Type B pancreatic cell (in vitro differentiated cells): Measurements from ENCODE around the gene CCDC57. TPM values are rescaled to one million over a fixed set of nuclear protein-coding genes. Genes with fewer than 3 reads are reported as not detected.

ENCODE experiments used
- DNase-seq: peaks from one replicate; pipeline ENCODE4 v3.0.0; 2021; ENCODE audit warnings: mixed read lengths; ENCODE audit not compliant: unreplicated experiment; ENCODE audit errors: extremely low spot score
- H3K27ac Mint-ChIP-seq: 2 replicates; pipeline ENCODE4 v1.8.0; 2021; ENCODE audit warnings: mild to moderate bottlenecking, mixed read lengths
- H3K27me3 Mint-ChIP-seq: 2 replicates; pipeline ENCODE4 v1.8.0; 2021; ENCODE audit warnings: mixed read lengths
- H3K36me3 Mint-ChIP-seq: 2 replicates; pipeline ENCODE4 v1.8.0; 2021; ENCODE audit warnings: mixed read lengths
- H3K4me1 Mint-ChIP-seq: one replicate; pipeline ENCODE4 v1.8.0; 2021; ENCODE audit warnings: mixed read lengths; ENCODE audit not compliant: unreplicated experiment
- H3K4me3 Mint-ChIP-seq: 2 replicates; pipeline ENCODE4 v1.8.0; 2021; ENCODE audit warnings: mild to moderate bottlenecking, mixed read lengths
- H3K9me3 Mint-ChIP-seq: 2 replicates; pipeline ENCODE4 v1.8.0; 2021; ENCODE audit warnings: mixed read lengths
- total RNA-seq: library from RNA; stranded (reverse); gene quantifications from 2 replicates; pipeline ENCODE4 v1.2.1, GENCODE V29; 2021; ENCODE audit warnings: low replicate concordance
- TF ChIP-seq, protein P1 (sequence below): fragments of 200-600 bp; sonication (generic); conservative IDR thresholded peaks from 2 replicates; pipeline ENCODE4 v1.5.0; 2021; ENCODE audit warnings: antibody characterized with exemption, mild to moderate bottlenecking

Gene CCDC57
- total RNA-seq, 1 donor from 2014 or later: 58.7 TPM

DNA sequence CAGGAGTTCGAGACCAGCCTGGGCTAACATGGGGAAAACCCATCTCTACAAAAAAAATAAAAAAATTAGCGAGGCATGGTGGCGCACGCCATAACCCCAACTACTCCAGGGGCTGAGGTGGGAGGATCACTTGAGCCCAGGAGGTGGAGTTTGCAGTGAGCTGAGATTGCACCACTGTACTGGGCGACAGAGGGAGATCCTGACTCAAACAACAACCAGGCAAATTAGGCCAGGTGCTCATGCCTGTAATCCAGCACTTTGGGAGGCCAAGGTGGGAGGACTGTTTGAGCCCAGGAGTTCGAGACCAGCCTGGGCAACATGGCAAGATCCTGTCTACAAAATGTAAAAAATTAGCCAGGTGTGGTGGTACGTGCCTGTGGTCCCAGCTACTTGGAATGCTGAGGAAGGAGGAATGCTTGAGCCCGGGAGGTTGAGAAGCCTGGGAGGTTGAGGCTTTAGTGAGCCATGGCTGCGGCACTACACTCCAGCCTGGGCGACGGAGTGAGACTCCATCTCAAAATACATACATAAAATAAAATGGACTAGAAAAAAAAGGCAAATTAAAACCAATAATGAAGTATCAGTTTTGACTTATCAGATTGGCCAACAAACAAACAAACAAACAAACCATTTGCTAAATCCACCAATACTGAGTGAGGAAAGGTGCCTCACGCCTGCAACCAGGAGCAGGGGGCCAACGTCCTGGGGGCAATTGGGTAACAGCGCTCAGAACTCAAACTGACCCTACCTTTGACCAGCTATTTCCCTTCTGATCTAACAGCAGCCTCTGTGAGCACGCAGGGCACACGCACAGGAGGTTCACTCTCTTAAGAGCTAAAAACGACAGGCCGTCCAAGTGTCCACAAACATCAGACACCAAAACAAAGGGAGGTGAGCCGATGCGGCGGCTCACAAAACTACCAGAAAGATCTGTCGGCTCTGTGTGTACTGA is 95.2 kb downstream of the CCDC57 start:
- Mint-ChIP-seq H3K4me1 (peaks cover 29% of the 10 kb centered on the region), H3K27ac (peak overlapping the region; percentile 58), H3K36me3 (peaks cover 3% of the 10 kb centered on the region)

DNA sequence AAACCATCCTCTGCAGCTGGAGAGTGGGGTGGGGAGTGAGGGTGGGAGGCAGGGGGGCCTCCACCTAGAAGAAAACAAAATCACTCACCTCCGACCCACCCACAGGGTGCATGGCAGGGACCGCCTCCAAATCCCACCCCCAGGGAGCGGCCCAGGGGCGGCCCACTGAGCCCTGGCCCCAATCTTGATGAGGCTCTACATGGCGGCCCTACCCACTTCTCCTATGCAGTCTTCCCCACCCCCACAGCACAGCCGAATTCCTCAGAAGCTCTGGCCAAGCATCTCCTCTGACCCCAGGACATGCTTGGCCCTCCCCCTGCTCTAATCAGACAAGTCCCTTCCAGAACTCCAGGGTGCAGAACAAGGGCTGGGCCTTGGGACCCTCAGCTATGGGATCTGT is 96.4 kb downstream of the CCDC57 start:
- peaks cover 24% of the 10 kb centered on the region for H3K4me1 Mint-ChIP-seq
- no peak overlapping the region for H3K27ac Mint-ChIP-seq
- H3K9me3 Mint-ChIP-seq: no peaks in the 10 kb centered on the region
- DNase-seq: no peak
- no peaks in the 10 kb centered on the region for H3K27me3 Mint-ChIP-seq
- TF ChIP-seq, protein P1, sequence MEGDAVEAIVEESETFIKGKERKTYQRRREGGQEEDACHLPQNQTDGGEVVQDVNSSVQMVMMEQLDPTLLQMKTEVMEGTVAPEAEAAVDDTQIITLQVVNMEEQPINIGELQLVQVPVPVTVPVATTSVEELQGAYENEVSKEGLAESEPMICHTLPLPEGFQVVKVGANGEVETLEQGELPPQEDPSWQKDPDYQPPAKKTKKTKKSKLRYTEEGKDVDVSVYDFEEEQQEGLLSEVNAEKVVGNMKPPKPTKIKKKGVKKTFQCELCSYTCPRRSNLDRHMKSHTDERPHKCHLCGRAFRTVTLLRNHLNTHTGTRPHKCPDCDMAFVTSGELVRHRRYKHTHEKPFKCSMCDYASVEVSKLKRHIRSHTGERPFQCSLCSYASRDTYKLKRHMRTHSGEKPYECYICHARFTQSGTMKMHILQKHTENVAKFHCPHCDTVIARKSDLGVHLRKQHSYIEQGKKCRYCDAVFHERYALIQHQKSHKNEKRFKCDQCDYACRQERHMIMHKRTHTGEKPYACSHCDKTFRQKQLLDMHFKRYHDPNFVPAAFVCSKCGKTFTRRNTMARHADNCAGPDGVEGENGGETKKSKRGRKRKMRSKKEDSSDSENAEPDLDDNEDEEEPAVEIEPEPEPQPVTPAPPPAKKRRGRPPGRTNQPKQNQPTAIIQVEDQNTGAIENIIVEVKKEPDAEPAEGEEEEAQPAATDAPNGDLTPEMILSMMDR: no peak
- no peak overlapping the region for H3K4me3 Mint-ChIP-seq
- peaks cover 3% of the 10 kb centered on the region for H3K36me3 Mint-ChIP-seq

More for the DNA sequence above, 95.2 kb downstream of the CCDC57 start:
- DNase-seq: no peak
- Mint-ChIP-seq H3K27me3 (no peaks in the 10 kb centered on the region), H3K4me3 (no peak overlapping the region), H3K9me3 (no peaks in the 10 kb centered on the region)
- TF ChIP-seq, protein P1: no peak

GRCh38 chr17:82114872-82115271 is 97.8 kb downstream of the CCDC57 start:
- no peak for DNase-seq
- Mint-ChIP-seq H3K4me3 (no peak overlapping the region), H3K9me3 (no peaks in the 10 kb centered on the region), H3K4me1 (peaks cover 25% of the 10 kb centered on the region), H3K36me3 (peaks cover 6% of the 10 kb centered on the region), H3K27me3 (no peaks in the 10 kb centered on the region), H3K27ac (no peak overlapping the region)
- TF ChIP-seq, protein P1: no peak

DNA sequence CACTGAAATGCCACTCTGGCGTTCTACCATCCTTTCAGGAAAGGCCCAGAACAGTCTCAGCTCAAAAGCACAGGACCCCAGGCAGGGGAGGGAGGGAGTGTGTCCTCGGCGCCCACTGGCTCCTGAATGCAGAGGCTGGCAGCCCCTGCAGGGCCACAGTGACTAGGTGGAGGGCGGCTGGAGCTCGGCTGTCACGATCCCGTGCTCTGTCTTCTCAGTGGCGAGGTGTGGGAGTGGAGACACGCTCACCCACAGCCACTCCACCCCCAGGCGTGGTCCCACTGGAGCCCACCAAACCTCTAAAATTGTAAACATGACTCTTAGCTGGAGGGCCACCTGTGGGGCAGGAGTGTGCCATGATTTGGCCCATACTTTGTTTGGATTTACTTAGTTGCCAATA is 98.2 kb downstream of the CCDC57 start:
- Mint-ChIP-seq H3K4me1 (peaks cover 23% of the 10 kb centered on the region), H3K4me3 (no peak overlapping the region), H3K9me3 (no peaks in the 10 kb centered on the region), H3K27ac (no peak overlapping the region), H3K36me3 (peaks cover 6% of the 10 kb centered on the region), H3K27me3 (no peaks in the 10 kb centered on the region)
- TF ChIP-seq, protein P1: no peak
- no peak for DNase-seq

GRCh38 chr17:82113941-82114340 is 98.7 kb downstream of the CCDC57 start:
- H3K27ac Mint-ChIP-seq: no peak overlapping the region
- TF ChIP-seq, protein P1: no peak
- no peak for DNase-seq
- peaks cover 6% of the 10 kb centered on the region for H3K36me3 Mint-ChIP-seq
- no peaks in the 10 kb centered on the region for H3K9me3 Mint-ChIP-seq
- peaks cover 20% of the 10 kb centered on the region for H3K4me1 Mint-ChIP-seq
- no peak overlapping the region for H3K4me3 Mint-ChIP-seq
- H3K27me3 Mint-ChIP-seq: no peaks in the 10 kb centered on the region
